Activated T-helper 9 cell treated with anti-CD3 and anti-CD28 coated beads, Interleukin-2, amount 50 U/mL, for 16 hours (primary cell): ENCODE measurements around the gene TAF11L2.
"Not testable (repeated sequence)": the region's sequence is repeated elsewhere in the genome, so short reads cannot be mapped to it uniquely, and the experiment has no call there.

Source experiments
- DNase-seq: peaks from one replicate; pipeline ENCODE4 v3.0.0-alpha.2; 2020; ENCODE audit warnings: low read depth

TAF11L2 gene

GRCh38 chr5:17526504-17526903, 28.5 kb downstream of the TAF11L2 start:
- not testable (repeated sequence) for DNase-seq

- DNase-seq = not testable (repeated sequence)
Measured at GRCh38 chr5:17528369-17528768, 30.3 kb downstream of the TAF11L2 start, which contains the start of gene TAF11L6. TSS of gene TAF11L6 (plus strand) at chr5:17528669.
